GM19455 (cell line): ENCODE results near the gene ANKRD40CL.

Source experiments
- ATAC-seq: cut with Tn5 transposase; IDR thresholded peaks from one replicate; pipeline ENCODE4 v1.9.1; 2021; ENCODE audit not compliant: unreplicated experiment

Gene ANKRD40CL

DNA sequence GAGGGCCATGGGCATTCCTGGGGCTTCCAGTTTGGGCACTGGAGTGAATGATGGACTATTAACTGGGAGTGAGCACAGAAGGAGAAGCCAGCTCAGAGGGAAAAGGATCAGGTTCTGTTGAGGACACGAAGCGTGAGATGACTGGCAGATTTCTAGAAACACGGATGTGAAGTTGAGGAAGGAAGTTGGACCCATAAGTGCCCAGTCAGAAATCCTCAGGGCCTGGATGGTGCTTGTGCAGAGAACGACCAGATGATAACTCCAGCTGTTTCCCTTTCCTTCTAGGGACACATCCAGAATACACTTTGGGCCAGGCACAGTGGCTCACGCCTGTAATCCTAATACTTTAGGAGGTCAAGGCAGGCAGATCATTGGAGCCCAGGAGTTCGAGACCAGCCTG is 23.3 kb upstream of the ANKRD40CL start:
- no peak for ATAC-seq

DNA sequence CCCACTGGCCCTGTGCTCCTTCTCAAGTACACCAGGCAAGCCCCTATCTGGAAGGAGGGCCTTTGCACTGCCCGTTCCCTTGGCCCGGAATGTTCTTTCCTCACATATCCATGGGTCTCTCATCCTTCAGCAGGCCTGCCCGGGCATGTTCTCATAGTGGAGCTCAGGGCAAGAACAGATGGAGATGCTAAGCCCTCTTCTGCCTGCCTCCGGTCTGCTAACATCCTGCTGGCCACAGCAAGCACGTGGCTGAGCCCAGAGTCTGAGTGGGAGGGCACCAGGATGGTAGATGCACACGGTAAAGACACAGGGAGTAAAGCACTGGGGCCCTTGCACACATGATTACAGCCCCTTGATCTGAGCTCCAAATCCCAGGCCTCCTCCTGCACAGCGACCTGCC is 19.8 kb upstream of the ANKRD40CL start:
- no peak for ATAC-seq

DNA sequence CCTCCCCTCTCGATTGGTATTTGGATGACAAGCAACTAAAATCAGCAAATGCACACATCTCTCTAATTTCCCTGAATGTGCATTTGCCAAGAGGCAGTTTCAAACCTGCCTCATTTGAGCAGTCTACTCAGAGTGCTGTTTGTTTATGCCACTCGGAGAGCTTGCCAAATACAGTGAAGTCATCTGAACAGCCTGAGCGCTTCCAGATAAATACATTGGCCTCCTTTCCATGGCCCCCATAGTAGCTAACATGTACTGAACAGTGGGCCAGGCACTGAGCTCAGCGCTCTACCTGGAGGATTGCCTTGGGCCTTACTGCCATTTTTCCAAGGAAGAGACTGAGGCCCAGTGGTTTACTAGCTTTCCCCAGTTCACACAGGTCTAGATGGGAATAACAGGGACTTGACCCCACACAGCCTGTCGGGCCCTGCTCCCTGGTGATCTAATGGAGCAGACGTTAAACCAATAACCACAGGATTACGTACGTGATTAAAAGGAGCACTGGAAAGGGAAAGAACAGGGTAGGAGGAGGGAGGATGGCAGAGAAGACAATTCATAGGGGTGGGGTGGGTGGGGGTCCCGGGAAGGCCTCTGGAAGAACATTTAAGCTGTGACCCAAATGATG is 18.7 kb upstream of the ANKRD40CL start:
- no peak for ATAC-seq

DNA sequence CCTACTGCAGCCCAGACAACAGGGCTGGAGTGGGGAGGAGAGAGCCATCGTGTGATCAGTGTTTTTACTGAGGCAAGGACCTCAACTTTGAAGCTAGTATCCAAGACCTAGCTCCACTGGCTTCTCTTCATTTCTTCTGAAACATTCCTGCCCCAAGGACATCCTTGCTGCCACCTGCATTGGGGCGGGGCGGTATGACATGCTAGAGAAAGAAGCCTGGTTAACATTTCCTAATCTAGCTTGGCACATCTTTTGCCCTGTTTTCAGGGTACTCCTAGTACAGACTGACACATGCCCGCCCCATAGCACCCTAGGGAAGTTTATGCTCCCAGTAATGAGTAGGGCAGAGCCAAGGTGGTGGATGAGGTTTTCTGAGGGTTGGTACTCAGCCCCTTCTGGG is 17.8 kb upstream of the ANKRD40CL start:
- ATAC-seq, result no peak

DNA sequence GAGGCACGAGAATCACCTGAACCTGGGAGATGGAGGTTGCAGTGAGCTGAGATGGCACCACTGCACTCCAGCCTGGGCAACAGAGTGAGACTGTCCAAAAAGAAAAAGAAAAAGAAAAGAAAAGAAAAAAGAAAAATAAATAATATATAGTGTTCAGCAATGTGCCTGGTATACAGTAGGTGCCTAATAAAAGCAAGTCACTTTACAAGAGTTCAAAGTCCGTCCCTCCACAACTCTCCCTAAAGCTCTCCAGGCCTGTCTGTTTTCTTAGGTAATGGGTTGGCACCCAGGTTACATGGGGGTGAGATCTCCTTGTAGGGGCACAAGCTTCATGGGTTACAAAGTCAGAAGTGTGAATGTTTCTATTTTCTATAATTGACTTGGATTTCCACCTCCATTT is 16.6 kb upstream of the ANKRD40CL start:
- no peak for ATAC-seq

DNA sequence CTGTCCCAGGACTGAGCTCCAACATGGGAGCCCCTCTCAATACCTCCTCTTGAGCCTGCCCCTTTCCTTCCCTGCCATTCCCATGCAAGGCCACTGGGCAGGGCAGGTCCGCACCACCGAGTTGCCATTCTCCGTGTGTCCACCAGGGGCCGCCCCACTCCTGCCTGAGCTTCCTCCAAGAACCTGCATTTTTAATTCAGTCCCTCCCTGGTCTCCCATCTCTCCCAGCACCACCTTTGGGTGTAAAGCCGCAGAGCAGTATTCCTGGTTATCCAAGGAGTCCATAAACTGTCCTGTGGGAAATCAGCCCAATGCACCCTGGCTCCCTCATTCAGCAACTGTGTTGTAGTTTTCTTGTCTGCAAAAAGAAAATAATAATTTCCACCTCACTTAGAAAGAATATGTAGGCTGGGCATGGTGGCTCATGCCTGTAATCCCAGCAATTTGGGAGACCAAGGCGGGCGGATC is 15.9 kb upstream of the ANKRD40CL start:
- no peak for ATAC-seq

DNA sequence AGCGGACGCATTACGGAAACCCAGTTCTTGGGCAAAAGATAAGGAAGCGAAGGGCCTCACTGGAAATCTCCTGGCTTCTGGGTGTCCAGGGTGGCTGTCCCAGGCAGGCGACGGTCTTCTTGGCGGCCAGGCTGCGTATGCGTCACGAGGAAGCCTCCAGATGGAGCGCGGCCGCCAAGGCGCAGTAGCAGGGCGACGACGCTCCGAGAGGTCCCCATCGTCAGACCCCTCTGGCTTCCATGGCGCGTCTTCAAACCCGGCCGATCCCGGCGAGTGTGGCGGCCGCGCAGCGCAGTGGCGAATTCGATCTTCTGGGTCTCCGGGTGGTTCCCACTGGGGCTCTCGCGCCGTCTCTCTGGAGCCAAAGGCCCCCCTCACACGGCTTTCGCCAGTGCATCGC is 13.8 kb upstream of the ANKRD40CL start:
- ATAC-seq, result no peak

DNA sequence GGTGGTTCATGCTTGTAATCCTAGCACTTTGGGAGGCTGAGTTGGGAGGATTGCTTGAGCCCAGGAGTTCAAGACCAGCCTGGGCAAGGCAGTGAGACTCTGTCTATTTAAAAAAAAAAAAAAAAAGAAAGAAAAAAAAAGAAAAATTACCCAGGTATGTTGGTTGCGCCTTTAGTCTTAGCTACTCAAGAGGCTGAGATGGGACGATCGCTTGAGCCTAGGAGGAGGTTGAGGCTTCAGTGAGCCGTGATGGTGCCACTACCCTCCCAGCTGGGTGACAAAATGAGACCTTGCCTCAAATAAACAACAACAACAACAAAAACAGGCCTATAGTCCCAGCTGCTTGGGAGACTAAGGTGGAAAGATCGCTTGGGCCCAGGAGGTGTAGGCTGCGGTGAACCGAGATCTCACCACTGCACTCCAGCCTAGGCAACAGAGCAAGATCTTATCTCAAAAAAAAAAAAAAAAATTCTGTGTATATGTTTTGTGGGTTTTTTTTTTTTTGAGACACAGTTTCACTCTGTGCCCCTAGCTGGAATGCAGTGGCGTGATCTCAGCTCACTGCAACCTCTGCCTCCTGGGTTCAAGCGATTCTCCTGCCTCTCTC is 12.5 kb upstream of the ANKRD40CL start:
- ATAC-seq, result no peak

DNA sequence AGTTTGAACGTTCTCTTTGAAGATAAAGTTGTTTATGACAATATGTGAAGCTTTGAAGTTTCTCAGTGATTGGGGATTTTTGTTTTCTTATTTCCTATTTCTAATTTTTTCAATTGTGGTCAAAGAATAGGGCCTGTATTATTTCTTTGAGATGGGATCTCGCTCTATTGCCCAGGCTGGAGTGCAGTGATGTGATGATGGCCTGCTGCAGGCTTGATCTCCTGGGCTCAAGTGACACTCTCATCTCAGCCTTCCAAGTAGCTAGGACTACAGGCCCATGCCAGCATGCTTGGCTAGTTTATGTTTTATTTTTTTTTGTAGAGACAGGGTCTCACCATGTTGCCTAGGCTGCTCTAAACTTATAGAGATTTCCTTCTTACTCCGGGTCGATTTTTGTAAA is 11.7 kb upstream of the ANKRD40CL start:
- ATAC-seq, result no peak

DNA sequence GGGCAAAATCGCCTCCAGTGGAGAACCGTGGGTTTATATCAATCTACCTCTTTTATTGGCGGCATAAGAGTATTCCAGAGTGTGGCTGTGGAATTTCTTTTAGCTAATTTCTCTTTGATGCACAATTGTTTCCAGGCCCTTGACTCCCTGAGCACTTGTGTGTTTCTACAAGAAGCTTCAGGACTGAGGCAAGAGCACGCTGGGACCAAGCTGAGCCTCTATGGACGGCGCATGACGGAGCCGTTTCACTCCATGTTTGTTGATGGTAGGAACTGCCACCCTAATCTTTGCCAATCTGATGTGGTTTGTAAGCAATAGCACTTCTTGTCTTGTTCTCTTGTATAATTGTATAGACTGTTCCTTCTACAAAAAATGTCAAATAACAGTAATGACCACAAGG is 11.2 kb upstream of the ANKRD40CL start:
- ATAC-seq, result no peak

DNA sequence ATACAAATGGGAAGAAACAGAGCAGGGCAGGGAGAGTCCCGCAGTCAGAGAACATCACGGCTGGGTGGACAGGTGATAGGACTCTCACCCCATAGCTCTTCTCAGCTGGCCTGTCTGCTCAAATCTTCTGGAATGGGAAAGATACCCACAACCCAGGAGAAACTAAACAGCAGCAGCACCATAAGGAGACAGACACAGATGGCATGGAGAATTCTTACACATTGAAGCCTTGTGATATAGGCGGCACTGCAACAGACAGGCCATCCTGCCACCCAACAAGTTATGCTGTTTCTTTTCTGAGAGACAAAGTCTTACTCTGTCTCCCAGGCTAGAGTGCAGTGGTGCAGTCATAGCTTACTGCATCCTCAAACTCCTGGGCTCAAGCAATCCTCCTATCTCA is 8.6 kb upstream of the ANKRD40CL start:
- no peak for ATAC-seq

DNA sequence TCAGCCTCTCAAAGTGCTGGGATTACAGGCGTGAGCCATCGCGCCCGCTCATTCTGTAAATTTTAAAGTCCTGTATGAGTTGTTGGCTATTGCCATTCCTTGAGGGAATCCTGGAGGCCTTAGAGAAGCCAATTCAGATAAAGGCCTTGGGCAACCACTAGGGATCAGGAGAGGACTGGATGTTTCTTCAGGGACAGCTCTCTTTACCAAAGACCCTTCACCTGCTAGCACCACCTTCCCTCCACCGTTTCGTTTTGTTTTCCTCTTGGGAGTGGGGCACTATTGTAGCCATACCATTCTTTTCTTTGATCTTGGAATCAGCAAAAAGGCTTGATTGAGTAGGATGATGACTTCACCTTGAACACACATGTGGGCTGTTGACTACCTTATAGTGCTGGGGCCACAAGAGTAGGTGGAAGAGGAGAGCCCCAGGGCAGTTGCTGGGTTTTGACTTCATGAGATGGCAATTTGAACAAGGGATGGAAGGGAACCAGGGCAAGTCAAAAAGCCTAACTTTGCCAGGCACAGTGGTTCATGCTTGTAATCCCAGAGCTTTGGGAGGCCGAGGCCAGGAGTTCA is 7.0 kb upstream of the ANKRD40CL start:
- ATAC-seq, result no peak

DNA sequence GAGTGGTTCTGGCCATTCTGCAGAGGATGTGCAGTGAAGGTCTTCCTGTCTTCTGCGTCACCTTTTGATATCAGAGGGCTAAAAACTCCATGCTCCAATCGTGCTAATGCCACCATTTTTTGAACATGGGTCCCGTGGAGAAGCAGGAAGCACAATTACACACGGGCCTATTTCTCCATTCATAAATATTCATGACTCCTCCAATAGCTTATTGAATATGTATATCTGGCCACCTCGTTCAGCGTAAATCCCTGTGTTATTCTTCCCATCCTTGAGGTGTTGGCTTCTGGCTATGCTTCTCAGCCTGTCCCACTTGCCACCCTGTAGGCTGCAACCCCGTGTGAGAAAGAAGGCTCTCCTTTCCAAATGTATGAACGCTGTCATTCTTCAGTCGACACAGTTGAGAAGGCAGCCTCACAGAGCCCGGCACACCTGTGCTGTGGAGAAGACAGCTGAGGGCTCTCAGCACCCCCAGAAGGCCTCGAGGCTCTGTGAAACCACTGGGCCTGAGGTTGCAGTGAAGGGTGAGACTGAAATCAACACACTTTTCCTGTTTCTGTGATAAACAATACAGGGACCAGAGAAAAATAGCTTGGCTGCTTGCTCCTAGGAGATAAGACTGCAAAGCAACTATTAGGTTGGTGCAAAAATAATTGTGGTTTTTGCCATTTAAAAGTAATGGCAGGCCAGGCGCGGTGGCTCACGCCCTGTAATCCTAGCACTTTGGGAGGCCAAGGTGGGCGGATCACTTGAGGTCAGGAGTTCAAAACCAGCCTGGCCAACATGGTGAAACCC is 4.9 kb upstream of the ANKRD40CL start:
- ATAC-seq, result no peak

DNA sequence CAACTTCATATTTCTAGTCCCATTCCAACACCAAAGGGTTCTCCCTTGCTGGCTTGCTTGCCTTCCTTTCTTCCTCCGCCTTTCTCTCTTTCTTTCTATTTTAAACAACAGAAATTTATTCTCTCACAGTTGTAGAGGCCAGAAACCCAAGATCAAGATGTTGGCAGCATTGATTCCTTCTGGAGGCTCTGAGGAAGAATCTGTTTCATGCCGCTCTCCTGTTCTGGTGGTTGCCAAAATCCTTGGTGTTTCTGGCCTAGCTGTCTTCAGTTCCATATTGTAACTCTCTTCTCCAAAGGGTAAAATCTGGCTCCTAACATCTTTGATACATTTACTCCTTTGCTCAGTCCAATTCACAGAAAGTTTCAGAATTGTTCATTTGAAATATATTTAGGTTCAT is 3.0 kb upstream of the ANKRD40CL start:
- ATAC-seq, result no peak

DNA sequence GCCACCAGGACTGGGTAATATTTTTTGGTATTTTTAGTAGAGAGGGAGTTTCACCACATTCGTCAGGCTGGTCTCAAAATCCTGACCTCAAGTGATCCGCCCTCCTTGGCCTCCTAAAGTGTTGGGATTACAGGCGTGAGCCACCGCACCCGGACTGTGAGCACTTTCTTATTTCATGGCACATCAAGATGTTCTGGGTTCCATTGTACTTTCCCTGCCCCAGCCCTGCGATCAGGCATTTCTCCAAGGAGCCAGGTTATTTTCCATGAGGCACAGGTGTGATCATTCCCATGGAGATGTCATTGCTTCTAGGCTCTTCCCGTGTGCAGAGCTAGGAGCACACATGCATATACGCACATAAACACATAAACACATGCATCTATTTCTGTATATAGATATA is 2.6 kb upstream of the ANKRD40CL start:
- ATAC-seq, result no peak

DNA sequence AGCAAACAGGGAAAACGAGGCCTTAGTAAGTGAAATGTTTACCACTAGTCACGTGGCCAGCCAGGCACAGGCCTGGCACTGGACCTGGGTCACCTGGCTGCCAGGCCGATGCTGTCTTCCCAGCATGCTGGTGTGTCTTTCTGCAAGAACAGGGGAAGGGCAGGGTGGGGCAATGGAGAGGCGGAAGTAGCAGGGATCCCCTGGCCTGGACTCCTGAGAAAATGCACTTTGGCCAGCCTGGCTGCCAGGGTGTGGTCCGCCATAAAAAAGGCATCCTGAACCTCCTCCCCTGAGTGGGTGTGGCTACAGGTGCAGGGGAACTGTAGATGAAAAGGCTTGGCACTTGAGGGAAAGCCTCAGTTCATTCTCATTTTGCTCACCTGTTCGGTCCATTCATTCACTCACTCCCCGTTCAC is 1.0 kb upstream of the ANKRD40CL start:
- ATAC-seq, result no peak

DNA sequence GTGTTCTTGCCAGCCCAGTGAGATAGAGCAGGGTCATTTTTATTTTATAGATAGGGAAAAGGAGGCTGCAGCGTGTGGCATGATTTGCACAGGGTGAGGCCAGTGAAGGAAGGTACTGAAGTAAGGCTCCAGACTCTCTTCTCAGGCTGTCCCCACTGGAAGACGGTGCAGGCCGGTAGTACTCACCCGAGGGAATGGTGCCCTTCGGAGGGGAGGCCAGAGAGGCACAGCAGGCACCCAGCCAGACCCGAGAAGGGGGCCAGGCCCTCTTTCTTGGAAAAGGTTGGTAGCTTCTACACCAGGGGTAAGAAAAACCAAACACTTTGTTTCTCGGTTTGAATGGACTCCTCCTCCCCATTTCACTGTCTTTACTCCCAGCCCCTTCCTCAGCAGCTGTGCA is 288 bp downstream of the ANKRD40CL start:
- ATAC-seq, result no peak

DNA sequence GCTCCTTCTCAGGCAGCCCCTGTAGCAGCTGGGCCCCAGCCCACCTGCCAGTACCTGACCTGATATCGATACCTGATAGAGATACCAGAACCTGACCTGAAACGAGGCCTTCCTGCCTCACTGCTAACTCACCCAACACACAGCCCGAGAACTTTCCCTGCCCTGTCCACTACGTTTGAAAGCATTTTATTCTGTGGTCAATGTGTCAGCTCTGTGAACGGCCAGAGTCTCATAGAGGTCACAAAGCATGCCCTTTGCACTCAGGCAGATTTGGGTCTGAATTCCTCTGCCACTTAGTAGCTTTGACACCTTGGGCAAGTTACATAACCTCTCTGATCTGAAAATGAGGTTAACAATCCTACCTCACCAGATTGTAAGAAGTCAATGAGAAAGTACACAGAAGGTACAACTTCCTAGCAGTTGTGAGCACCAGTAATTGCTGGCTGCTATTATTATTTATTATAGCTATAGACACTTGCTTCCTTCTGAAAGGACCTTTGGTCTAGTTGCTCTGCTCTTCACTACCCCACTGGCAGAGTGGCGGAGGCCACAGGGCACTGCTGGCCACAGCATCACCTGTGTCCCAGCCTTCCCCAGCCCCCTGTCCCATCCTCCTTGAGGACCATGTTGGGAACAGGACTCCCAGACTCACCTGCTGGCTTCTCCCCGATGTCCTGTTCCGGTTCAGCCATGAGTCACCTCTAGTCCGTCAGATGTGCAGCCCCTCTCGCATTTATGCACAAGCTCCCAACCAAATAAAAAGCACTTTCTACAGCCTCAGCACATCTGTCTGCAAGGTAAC is 895 bp downstream of the ANKRD40CL start:
- no peak for ATAC-seq

DNA sequence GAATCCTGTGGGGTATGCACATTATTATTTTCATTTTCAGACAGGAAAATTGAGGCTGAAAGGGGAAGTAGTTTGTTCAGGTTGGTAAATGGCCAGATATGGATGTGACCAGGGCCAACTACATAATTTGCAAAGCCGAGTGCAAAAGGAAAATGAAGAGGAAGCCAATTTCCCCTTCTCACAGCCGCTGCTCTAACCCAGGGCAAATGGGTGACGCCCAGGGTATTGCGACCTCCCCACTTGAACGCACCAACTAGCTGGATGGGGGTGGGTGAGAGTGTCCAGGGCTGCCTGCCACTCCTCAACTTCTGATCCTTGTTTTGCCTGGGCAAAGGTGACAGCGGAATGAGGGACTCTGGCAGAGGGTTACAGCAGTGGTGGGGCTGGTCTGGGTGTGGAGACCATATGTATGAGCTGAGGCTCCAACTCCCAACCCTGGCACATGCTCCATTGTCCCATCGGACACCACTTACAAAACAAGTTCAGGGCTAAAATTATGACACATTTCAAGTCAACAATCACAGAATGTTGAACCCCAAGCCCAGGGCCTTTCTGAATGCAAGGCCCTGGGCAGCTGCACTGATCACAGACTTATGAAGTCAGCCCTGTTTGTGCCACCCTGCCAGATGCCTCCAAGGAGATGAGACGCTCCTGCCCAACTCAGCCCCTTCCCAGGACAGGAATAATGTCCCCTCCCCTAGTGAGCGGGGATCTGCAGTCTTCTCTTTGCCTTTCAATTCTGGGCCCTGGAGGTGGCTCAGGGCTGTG is 1.7 kb downstream of the ANKRD40CL start:
- ATAC-seq, result no peak

DNA sequence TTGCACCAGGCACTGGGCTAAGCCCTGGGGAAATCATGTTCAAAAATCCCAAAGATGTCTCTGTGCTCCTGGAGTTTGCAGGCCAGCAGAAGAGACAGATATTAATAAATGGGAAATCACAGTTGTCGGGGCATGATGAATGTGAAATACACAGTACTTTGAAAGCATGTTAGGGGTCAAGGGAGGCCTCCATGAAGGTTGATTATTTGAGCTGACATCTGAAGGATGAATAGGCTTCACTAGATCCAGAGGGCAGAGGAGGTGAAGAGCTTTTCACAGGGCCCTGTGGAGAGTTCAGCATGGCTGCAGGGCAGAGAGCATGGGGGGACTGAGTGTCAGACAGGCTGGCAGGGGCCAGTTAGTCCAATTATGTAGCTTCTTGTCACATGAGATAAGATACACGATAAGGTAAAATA is 2.6 kb downstream of the ANKRD40CL start:
- no peak for ATAC-seq
